Heart left ventricle (tissue), 13 donors: ENCODE measurements around the gene PLXNC1.

Experiments used
- CTCF ChIP-seq, 12 donors: fragments of 200-600 bp; sonication (generic) in 4 of 12; IDR thresholded peaks; one replicate each; pipeline versions ENCODE4 v1.5.0 to v1.8.0; 2018 to 2022; ENCODE audit warnings: antibody characterized with exemption in 12 of 12, mild to moderate bottlenecking in 5 of 12
- POLR2A ChIP-seq, 2 donors: fragments of 450-650 bp; IDR thresholded peaks; one replicate each; pipeline ENCODE4 v1.6.1; 2017; ENCODE audit warnings: antibody characterized with exemption in 2 of 2, mild to moderate bottlenecking in 2 of 2, moderate library complexity in 2 of 2
- donor health status: ischemic (EF 13 %, LVEDD 7.1; RV severe dilation, severe dysfunction).
- donor health status: DM: no; HTN: yes; CAD: no.
- donor health status: DM: no; HTN: no; CAD: no.
- donor health status: ischemic (EF 25% LVEDD 6.9; RV normal size, moderate dysfunction).
- donor health status: ischemic (EF 25% LVEDD 5.7; RV mildly dilated, moderate dysfunction).
- donor health status: ischemic (EF 35%, LVEDD 5.7; RV mildly dilated, moderate dysfunction).
- donor health status: nonischemic (EF 11% LVEDD 7.7; RV severe dilation, severe dysfunction).
- donor health status: DM: yes; HTN: yes; CAD: no.
- donor health status: PGD.
- donor health status: ischemic (EF 29% LVEDD 5.4; RV normal size, mild dysfunction).
- donor health status: nonischemic (EF 23%, LVEDD 6.1; RV moderate dilation, normal function).

GRCh38 chr12:94178882-94179281 is 30.5 kb downstream of the PLXNC1 start:
- TF ChIP-seq CTCF (IDR thresholded peaks at IDR 0.05) (no peak), POLR2A (IDR thresholded peaks at IDR 0.05) (no peak)
